H1 (cell line): ENCODE data around the gene SNX6. TPM values are rescaled to one million over a fixed set of nuclear protein-coding genes. Genes with fewer than 3 reads are reported as not detected.
"Not testable (repeated sequence)": the region's sequence is repeated elsewhere in the genome, so short reads cannot be mapped to it uniquely, and the experiment has no call there.

ENCODE experiments used
- CTCF ChIA-PET: fragments of 300-600 bp; sonication (Branson Sonifier 250); formaldehyde crosslinking; loops from one replicate; lab custom pipeline; 2021; ENCODE audit not compliant: partially characterized antibody; lab: Charles Lee
- POLR2A ChIA-PET: fragments of 300-600 bp; sonication (Branson Sonifier 250); formaldehyde crosslinking; loops from one replicate; lab custom pipeline; 2021; ENCODE audit warnings: inconsistent platforms; ENCODE audit not compliant: partially characterized antibody; lab: Charles Lee
- DNase-seq, 2 experiments: peaks; one replicate each; pipeline versions ENCODE4 v3.0.0 to v3.0.0-alpha.2; 2010 to 2022; ENCODE audit warnings: low spot score in 2 of 2, low read depth in 1 of 2, mixed read lengths in 1 of 2
- FAIRE-seq: peaks from 2 replicates; lab custom pipeline; 2011; peaks lifted over from hg19 to GRCh38; lab: Jason Lieb, UNC
- H2AFZ ChIP-seq: 2 replicates; pipeline ENCODE4 v1.8.1; 2012; ENCODE audit warnings: low read length, inconsistent platforms
- H2AK5ac ChIP-seq: 2 replicates; pipeline ENCODE4 v1.6.1; 2013; ENCODE audit warnings: low read depth, low read length
- H2BK120ac ChIP-seq: replicated peaks from 2 replicates; pipeline ENCODE3; 2013; ENCODE audit warnings: low read depth, low read length, inconsistent platforms
- H2BK12ac ChIP-seq: 2 replicates; pipeline ENCODE4 v1.6.1; 2013; ENCODE audit warnings: low read depth, low read length
- H2BK15ac ChIP-seq: 2 replicates; pipeline ENCODE4 v1.6.1; 2013; ENCODE audit warnings: low read length
- H2BK20ac ChIP-seq: 2 replicates; pipeline ENCODE4 v1.6.1; 2013; ENCODE audit warnings: low read length
- H2BK5ac ChIP-seq: 2 replicates; pipeline ENCODE4 v1.6.1; 2013; ENCODE audit warnings: low read depth, low read length
- H3K14ac ChIP-seq: 2 replicates; pipeline ENCODE4 v1.6.1; 2013; ENCODE audit warnings: inconsistent platforms; ENCODE audit not compliant: insufficient read length
- H3K18ac ChIP-seq: 2 replicates; pipeline ENCODE4 v1.6.1; 2013; ENCODE audit warnings: low read length; ENCODE audit errors: extremely low read depth
- H3K23ac ChIP-seq: 2 replicates; pipeline ENCODE4 v1.6.1; 2013; ENCODE audit warnings: inconsistent platforms; ENCODE audit not compliant: insufficient read length
- H3K23me2 ChIP-seq: 2 replicates; pipeline ENCODE4 v1.6.1; 2013; ENCODE audit warnings: low read depth, low read length
- H3K27ac ChIP-seq: 2 replicates; pipeline ENCODE4 v1.6.1; 2011; ENCODE audit warnings: low read depth, low read length, inconsistent platforms
- H3K27me3 ChIP-seq, 4 experiments: replicated peaks in 1 of 4; 1 replicate in 1 of 4; 2 replicates in 3 of 4; pipeline versions ENCODE4 v1.6.1 to v1.8.1; 2011 to 2013; ENCODE audit warnings: low read length in 3 of 4, mild to moderate bottlenecking in 3 of 4, inconsistent platforms in 2 of 4, mixed read lengths in 2 of 4, moderate library complexity in 1 of 4; ENCODE audit not compliant: control insufficient read depth in 3 of 4, insufficient read depth in 3 of 4; ENCODE audit errors: extremely low read depth in 1 of 4
- H3K36me3 ChIP-seq, 4 experiments: 2 replicates each; pipeline versions ENCODE4 v1.6.1 to v1.8.1; 2011 to 2013; ENCODE audit warnings: mild to moderate bottlenecking in 4 of 4, low read length in 3 of 4, moderate library complexity in 2 of 4, control low read depth in 1 of 4, inconsistent platforms in 1 of 4; ENCODE audit not compliant: insufficient read depth in 4 of 4, control insufficient read depth in 2 of 4
- H3K4ac ChIP-seq: replicated peaks from 2 replicates; pipeline ENCODE3; 2013; ENCODE audit warnings: low read length, low read depth, mixed read lengths, inconsistent platforms; ENCODE audit not compliant: insufficient read length
- H3K4me1 ChIP-seq, 4 experiments: replicated peaks in 1 of 4; 1 replicate in 1 of 4; 2 replicates in 3 of 4; pipeline versions ENCODE4 v1.6.1 to v1.8.1; 2011 to 2013; ENCODE audit warnings: low read length in 3 of 4, inconsistent platforms in 2 of 4, mixed read lengths in 1 of 4; ENCODE audit not compliant: insufficient read depth in 4 of 4, control insufficient read depth in 3 of 4
- H3K4me2 ChIP-seq, 2 experiments: 2 replicates each; pipeline versions ENCODE4 v1.6.1 to v1.8.1; 2011 to 2013; ENCODE audit warnings: low read depth in 2 of 2, low read length in 2 of 2, control low read depth in 1 of 2, inconsistent platforms in 1 of 2, mild to moderate bottlenecking in 1 of 2; ENCODE audit not compliant: insufficient read depth in 1 of 2
- H3K4me3 ChIP-seq, 4 experiments: fragments of 200-600, 300-600 bp in 1 of 4; sonication (generic), shearing (Covaris generic), sonication (Bioruptor Twin) in 1 of 4; 2 replicates each; pipeline versions ENCODE4 v1.5.1 to v1.8.1; 2011 to 2016; ENCODE audit warnings: low read length in 4 of 4, low read depth in 3 of 4, control low read depth in 2 of 4, inconsistent platforms in 2 of 4, mild to moderate bottlenecking in 2 of 4, mixed read lengths in 1 of 4, moderate library complexity in 1 of 4; ENCODE audit not compliant: insufficient read depth in 2 of 4; ENCODE audit errors: extremely low read depth in 1 of 4
- H3K56ac ChIP-seq: replicated peaks from 2 replicates; pipeline ENCODE3; 2013; ENCODE audit warnings: low read depth, mild to moderate bottlenecking, mixed read lengths, low read length, inconsistent platforms; ENCODE audit not compliant: insufficient read length
- H3K79me1 ChIP-seq: 2 replicates; pipeline ENCODE4 v1.6.1; 2013; ENCODE audit warnings: low read depth, low read length, control low read depth
- H3K79me2 ChIP-seq, 2 experiments: 2 replicates each; pipeline versions ENCODE4 v1.6.1 to v1.8.1; 2012 to 2013; ENCODE audit warnings: low read length in 2 of 2, mild to moderate bottlenecking in 2 of 2, inconsistent platforms in 1 of 2; ENCODE audit not compliant: insufficient read depth in 2 of 2, control insufficient read depth in 1 of 2
- H3K9ac ChIP-seq, 4 experiments: replicated peaks in 1 of 4; 1 replicate in 1 of 4; 2 replicates in 3 of 4; pipeline versions ENCODE4 v1.6.1 to v1.8.1; 2011 to 2013; ENCODE audit warnings: low read depth in 3 of 4, low read length in 3 of 4, control low read depth in 2 of 4, mild to moderate bottlenecking in 2 of 4, moderate library complexity in 2 of 4, inconsistent platforms in 1 of 4; ENCODE audit errors: extremely low read depth in 1 of 4
- H3K9me3 ChIP-seq, 2 experiments: 2 replicates each; pipeline versions ENCODE4 v1.6.1 to v1.8.1; 2012 to 2013; ENCODE audit warnings: mild to moderate bottlenecking in 2 of 2, moderate library complexity in 2 of 2, control low read depth in 1 of 2, inconsistent platforms in 1 of 2, low read depth in 1 of 2, low read length in 1 of 2, mixed read lengths in 1 of 2; ENCODE audit not compliant: insufficient read depth in 2 of 2
- H4K20me1 ChIP-seq, 2 experiments: replicated peaks in 1 of 2; 2 replicates each; pipeline versions ENCODE3 to v1.8.1; 2011 to 2013; ENCODE audit warnings: inconsistent platforms in 2 of 2, low read length in 2 of 2, mild to moderate bottlenecking in 1 of 2; ENCODE audit not compliant: insufficient read depth in 2 of 2, control insufficient read depth in 1 of 2
- H4K5ac ChIP-seq: 2 replicates; pipeline ENCODE4 v1.6.1; 2013; ENCODE audit warnings: low read length, low read depth, mixed read lengths, inconsistent platforms; ENCODE audit not compliant: insufficient read length
- H4K8ac ChIP-seq: 2 replicates; pipeline ENCODE4 v1.8.0; 2013; ENCODE audit warnings: mild to moderate bottlenecking, moderate library complexity, low read length, inconsistent platforms; ENCODE audit not compliant: insufficient read depth; ENCODE audit errors: extremely low read depth
- H4K91ac ChIP-seq: replicated peaks from 2 replicates; pipeline ENCODE3; 2013; ENCODE audit warnings: low read length, mixed read lengths, inconsistent platforms; ENCODE audit not compliant: insufficient read length
- CHD1 ChIP-seq: IDR thresholded peaks from 2 replicates; pipeline ENCODE4 v1.6.1; 2012; ENCODE audit warnings: low read depth, low read length, improper control_type of control experiment
- SIN3A ChIP-seq, 2 experiments: IDR thresholded peaks in 1 of 2; conservative IDR thresholded peaks in 1 of 2; 2 replicates each; pipeline ENCODE4 v1.6.1; 2011 to 2012; ENCODE audit warnings: low read length in 2 of 2, improper control_type of control experiment in 1 of 2, low read depth in 1 of 2, mild to moderate bottlenecking in 1 of 2
- SP1 ChIP-seq: IDR thresholded peaks from 2 replicates; pipeline ENCODE4 v1.6.1; 2011; ENCODE audit warnings: low read depth, low read length
- WGBS, 2 experiments: shearing (Covaris generic) in 1 of 2; methylation state at CpG; one replicate each; pipeline versions ENCODE4 v1.1.6 to v1.1.7; 2013 to 2015; ENCODE audit warnings: low lambda C conversion rate in 2 of 2, mixed read lengths in 2 of 2, inconsistent platforms in 1 of 2, low coverage in 1 of 2, missing lambda C conversion rate in 1 of 2; ENCODE audit not compliant: insufficient replicate concordance in 2 of 2, insufficient coverage in 1 of 2, insufficient read length in 1 of 2; ENCODE audit errors: extremely low coverage in 1 of 2, missing lambda C conversion rate in 1 of 2; 5-methylcytosine and 5-hydroxymethylcytosine counted together
- polyA plus RNA-seq, 7 experiments: library from polyadenylated mRNA; depleted of rRNA in 3 of 7; stranded (reverse) in 5 of 7; unstranded in 2 of 7; fragments of >200 nt in 5 of 7; fragments of 200-250 nt in 2 of 7; gene quantifications; 1 replicate in 5 of 7; 2 replicates in 1 of 7; 4 replicates in 1 of 7; pipeline versions ENCODE4 v1.2.1 to v1.2.3, GENCODE V29; 2011 to 2013; ENCODE audit warnings: missing spikeins in 2 of 7, mixed read lengths in 2 of 7
- total RNA-seq: library from RNA; stranded (reverse); fragmentation: NEBNext Ultra II Directional; extraction: Animal tissue kit (Norgen Biotek cat#: 25700); gene quantifications from 2 replicates; pipeline ENCODE4 v1.2.1, GENCODE V29; 2021

SNX6 gene
- total and polyA plus RNA-seq, 2 of the 8 experiments (the other 6 are each of a cell fraction or from before 2014, with no cell fraction given), result 53.4 to 71.1 TPM

DNA sequence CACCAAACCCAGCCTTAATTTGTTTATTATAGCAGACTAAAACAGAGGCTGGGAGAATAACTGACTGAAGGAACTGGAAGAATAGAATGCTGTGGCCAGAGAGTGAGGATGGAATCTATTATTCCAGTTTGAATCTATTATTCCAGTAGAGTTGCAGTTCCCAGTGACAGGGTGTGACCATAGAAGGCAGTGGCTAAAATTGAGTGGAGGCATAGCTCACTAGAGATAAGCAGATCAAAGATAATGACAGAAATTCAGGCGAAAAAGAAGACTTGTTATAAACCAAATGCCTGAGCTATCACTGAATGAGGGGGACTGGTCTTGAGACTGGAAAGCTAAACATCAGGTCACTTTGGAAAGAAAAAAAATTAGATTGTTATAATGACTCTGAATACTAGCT lies 26.0 kb upstream of the SNX6 start (continued):
- TF ChIP-seq SIN3A (conservative IDR thresholded peaks at IDR 0.05 in 1 of 2, IDR thresholded peaks at IDR 0.05 in 1 of 2; ENCODE audit: low read depth in 1 of 2, low read length in 2 of 2), result no peak
- no peak for TF ChIP-seq CHD1
- TF ChIP-seq SP1, result no peak

DNA sequence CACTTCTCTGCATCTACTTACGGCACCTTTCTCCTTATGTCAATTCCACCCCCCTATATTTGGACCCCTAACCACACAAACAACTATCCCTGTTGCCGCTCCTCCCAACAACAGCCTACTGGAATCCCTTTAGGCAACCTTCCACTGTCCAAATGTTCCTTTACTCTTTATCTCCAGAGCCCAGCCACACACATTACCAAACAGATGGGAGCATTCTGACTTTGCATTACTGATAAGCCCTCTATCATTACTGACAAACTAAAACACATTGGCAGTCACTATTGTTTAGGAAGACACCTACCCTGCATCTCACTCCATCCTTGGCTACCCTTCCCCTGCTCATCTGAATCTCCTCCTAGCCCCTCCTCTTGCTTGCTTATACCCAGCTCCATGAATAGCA lies 23.1 kb upstream of the SNX6 start:
- H2BK15ac ChIP-seq, H3K18ac ChIP-seq, H2BK20ac ChIP-seq, H3K79me2 ChIP-seq, FAIRE-seq, H3K36me3 ChIP-seq, DNase-seq, H3K23me2 ChIP-seq, H4K20me1 ChIP-seq, CTCF ChIA-PET, H3K56ac ChIP-seq, H2BK5ac ChIP-seq, H2AK5ac ChIP-seq, H3K14ac ChIP-seq, H3K9ac ChIP-seq, H2BK120ac ChIP-seq, H3K4me1 ChIP-seq, POLR2A ChIA-PET, H4K91ac ChIP-seq, H3K27ac ChIP-seq, H3K4ac ChIP-seq, H3K27me3 ChIP-seq, H3K4me3 ChIP-seq, H2BK12ac ChIP-seq, H2AFZ ChIP-seq, H4K5ac ChIP-seq, H3K4me2 ChIP-seq, H3K23ac ChIP-seq, H3K79me1 ChIP-seq, H3K9me3 ChIP-seq, H4K8ac ChIP-seq: not testable (repeated sequence)
- 87% methylated on average over 2 of the region's 2 CpGs; no CpG with 5 or more reads in 1 of the 2 experiments for WGBS, 2 experiments
